ENCODE measurements around the gene KCNS1.

Gene KCNS1

GRCh38 chr20:45051204-45052060, 49.5 kb downstream of the KCNS1 start:
- DNase-seq: no peak

GRCh38 chr20:45049904-45050471, 50.9 kb downstream of the KCNS1 start:
- DNase-seq: peak in 39 of 58 donors; percentile 10 to 75 (median 41)

GRCh38 chr20:45049438-45049837, 51.5 kb downstream of the KCNS1 start:
- peak in 1 of 58 donors; percentile 7 for DNase-seq

GRCh38 chr20:45047581-45048119, 53.3 kb downstream of the KCNS1 start:
- no peak for DNase-seq

- DNase-seq: no peak
Observed at GRCh38 chr20:45044601-45045000, 56.3 kb downstream of the KCNS1 start.

GRCh38 chr20:45044084-45044573, 56.8 kb downstream of the KCNS1 start:
- peak in 16 of 58 donors; percentile 6 to 80 (median 21) for DNase-seq

GRCh38 chr20:45042978-45043377, 57.9 kb downstream of the KCNS1 start:
- no peak for DNase-seq

Data from anterior cingulate cortex (tissue), 58 donors.